Measurements from ENCODE around the gene TGFB1. TPM values are rescaled to one million over a fixed set of nuclear protein-coding genes. Genes with fewer than 3 reads are reported as not detected.
"Not testable (repeated sequence)": the region's sequence is repeated elsewhere in the genome, so short reads cannot be mapped to it uniquely, and the experiment has no call there.

Gene TGFB1
- polyA plus RNA-seq, 1 donor, result 13.9 TPM

GRCh38 chr19:41395355-41395754 is 41.6 kb upstream of the TGFB1 start:
- peaks cover 8% of the 10 kb centered on the region for H3K4me1 ChIP-seq (ENCODE audit: control insufficient read depth, insufficient read depth, low read length)
- H3K27me3 ChIP-seq (ENCODE audit: control insufficient read depth, insufficient read depth, low read length), result no peaks in the 10 kb centered on the region
- H3K4me3 ChIP-seq (ENCODE audit: low read length), result no peak overlapping the region
- H3K36me3 ChIP-seq (ENCODE audit: control insufficient read depth, insufficient read depth, low read length), result peaks cover 17% of the 10 kb centered on the region
- H3K27ac ChIP-seq (ENCODE audit: low read length), result no peak overlapping the region
- no peak for DNase-seq
- WGBS (ENCODE audit: insufficient coverage, low lambda C conversion rate), result no CpG with 5 or more reads among the region's 6 CpGs
- no peaks in the 10 kb centered on the region for H3K9me3 ChIP-seq (ENCODE audit: control insufficient read depth, low read depth, low read length)

- Histone ChIP-seq H3K9me3 (ENCODE audit: control insufficient read depth, low read depth, low read length) (no peaks in the 10 kb centered on the region), H3K27me3 (ENCODE audit: control insufficient read depth, insufficient read depth, low read length) (no peaks in the 10 kb centered on the region), H3K36me3 (ENCODE audit: control insufficient read depth, insufficient read depth, low read length) (peaks cover 29% of the 10 kb centered on the region), H3K4me3 (ENCODE audit: low read length) (no peak overlapping the region), H3K4me1 (ENCODE audit: control insufficient read depth, insufficient read depth, low read length) (no peaks in the 10 kb centered on the region), H3K27ac (ENCODE audit: low read length) (no peak overlapping the region)
- no peak for DNase-seq
- WGBS (ENCODE audit: insufficient coverage, low lambda C conversion rate), result 100% methylated on average over 1 of the region's 12 CpGs
Observed at GRCh38 chr19:41392775-41393174, 39.1 kb upstream of the TGFB1 start.

GRCh38 chr19:41391618-41392017 is 37.9 kb upstream of the TGFB1 start:
- no peak for DNase-seq
- H3K27ac ChIP-seq (ENCODE audit: low read length), result no peak overlapping the region
- H3K36me3 ChIP-seq (ENCODE audit: control insufficient read depth, insufficient read depth, low read length), result peaks cover 37% of the 10 kb centered on the region
- WGBS (ENCODE audit: insufficient coverage, low lambda C conversion rate), result no CpG with 5 or more reads among the region's 11 CpGs
- H3K4me1 ChIP-seq (ENCODE audit: control insufficient read depth, insufficient read depth, low read length), result no peaks in the 10 kb centered on the region
- H3K9me3 ChIP-seq (ENCODE audit: control insufficient read depth, low read depth, low read length), result peaks cover under 1% of the 10 kb centered on the region
- H3K4me3 ChIP-seq (ENCODE audit: low read length), result no peak overlapping the region
- H3K27me3 ChIP-seq (ENCODE audit: control insufficient read depth, insufficient read depth, low read length), result no peaks in the 10 kb centered on the region

GRCh38 chr19:41386442-41386841 is 32.7 kb upstream of the TGFB1 start:
- no CpG with 5 or more reads among the region's 13 CpGs for WGBS (ENCODE audit: insufficient coverage, low lambda C conversion rate)
- no peak overlapping the region for H3K4me3 ChIP-seq (ENCODE audit: low read length)
- H3K36me3 ChIP-seq (ENCODE audit: control insufficient read depth, insufficient read depth, low read length), result peaks cover 40% of the 10 kb centered on the region
- no peaks in the 10 kb centered on the region for H3K27me3 ChIP-seq (ENCODE audit: control insufficient read depth, insufficient read depth, low read length)
- DNase-seq, result no peak
- no peak overlapping the region for H3K27ac ChIP-seq (ENCODE audit: low read length)
- peaks cover 3% of the 10 kb centered on the region for H3K9me3 ChIP-seq (ENCODE audit: control insufficient read depth, low read depth, low read length)
- no peaks in the 10 kb centered on the region for H3K4me1 ChIP-seq (ENCODE audit: control insufficient read depth, insufficient read depth, low read length)

- Histone ChIP-seq H3K27me3 (ENCODE audit: control insufficient read depth, insufficient read depth, low read length) (no peaks in the 10 kb centered on the region), H3K4me3 (ENCODE audit: low read length) (no peak overlapping the region), H3K9me3 (ENCODE audit: control insufficient read depth, low read depth, low read length) (peaks cover 3% of the 10 kb centered on the region), H3K4me1 (ENCODE audit: control insufficient read depth, insufficient read depth, low read length) (no peaks in the 10 kb centered on the region), H3K36me3 (ENCODE audit: control insufficient read depth, insufficient read depth, low read length) (peaks cover 22% of the 10 kb centered on the region), H3K27ac (ENCODE audit: low read length) (no peak overlapping the region)
- DNase-seq, result no peak
- WGBS (ENCODE audit: insufficient coverage, low lambda C conversion rate), result no CpG with 5 or more reads among the region's 5 CpGs
Observed at GRCh38 chr19:41384351-41384750, 30.6 kb upstream of the TGFB1 start.

GRCh38 chr19:41381536-41381935 is 27.8 kb upstream of the TGFB1 start:
- not testable (repeated sequence) for H3K27me3 ChIP-seq (ENCODE audit: control insufficient read depth, insufficient read depth, low read length); H3K27ac ChIP-seq (ENCODE audit: low read length); DNase-seq; H3K4me1 ChIP-seq (ENCODE audit: control insufficient read depth, insufficient read depth, low read length); H3K9me3 ChIP-seq (ENCODE audit: control insufficient read depth, low read depth, low read length); H3K4me3 ChIP-seq (ENCODE audit: low read length); H3K36me3 ChIP-seq (ENCODE audit: control insufficient read depth, insufficient read depth, low read length)
- 100% methylated on average over 1 of the region's 8 CpGs for WGBS (ENCODE audit: insufficient coverage, low lambda C conversion rate)

GRCh38 chr19:41377977-41378709 is 24.4 kb upstream of the TGFB1 start:
- peaks cover 3% of the 10 kb centered on the region for H3K36me3 ChIP-seq (ENCODE audit: control insufficient read depth, insufficient read depth, low read length)
- H3K4me1 ChIP-seq (ENCODE audit: control insufficient read depth, insufficient read depth, low read length), result peaks cover 3% of the 10 kb centered on the region
- no peak overlapping the region for H3K27ac ChIP-seq (ENCODE audit: low read length)
- no peaks in the 10 kb centered on the region for H3K9me3 ChIP-seq (ENCODE audit: control insufficient read depth, low read depth, low read length)
- DNase-seq, result no peak
- no CpG with 5 or more reads among the region's 9 CpGs for WGBS (ENCODE audit: insufficient coverage, low lambda C conversion rate)
- no peak overlapping the region for H3K4me3 ChIP-seq (ENCODE audit: low read length)
- no peaks in the 10 kb centered on the region for H3K27me3 ChIP-seq (ENCODE audit: control insufficient read depth, insufficient read depth, low read length)

- no peaks in the 10 kb centered on the region for H3K36me3 ChIP-seq (ENCODE audit: control insufficient read depth, insufficient read depth, low read length)
- H3K4me1 ChIP-seq (ENCODE audit: control insufficient read depth, insufficient read depth, low read length), result peaks cover 3% of the 10 kb centered on the region
- no peaks in the 10 kb centered on the region for H3K9me3 ChIP-seq (ENCODE audit: control insufficient read depth, low read depth, low read length)
- no peak overlapping the region for H3K27ac ChIP-seq (ENCODE audit: low read length)
- no peaks in the 10 kb centered on the region for H3K27me3 ChIP-seq (ENCODE audit: control insufficient read depth, insufficient read depth, low read length)
- peak overlapping the region; percentile 43 for H3K4me3 ChIP-seq (ENCODE audit: low read length)
- no peak for DNase-seq
- WGBS (ENCODE audit: insufficient coverage, low lambda C conversion rate), result 100% methylated on average over 1 of the region's 8 CpGs
Observed at GRCh38 chr19:41376998-41377365, 23.3 kb upstream of the TGFB1 start.

- Histone ChIP-seq H3K27me3 (ENCODE audit: control insufficient read depth, insufficient read depth, low read length) (no peaks in the 10 kb centered on the region), H3K9me3 (ENCODE audit: control insufficient read depth, low read depth, low read length) (no peaks in the 10 kb centered on the region), H3K4me1 (ENCODE audit: control insufficient read depth, insufficient read depth, low read length) (peaks cover 3% of the 10 kb centered on the region), H3K27ac (ENCODE audit: low read length) (no peak within 1 kb of the TSS), H3K36me3 (ENCODE audit: control insufficient read depth, insufficient read depth, low read length) (no peaks in the 10 kb centered on the region), H3K4me3 (ENCODE audit: low read length) (peak within 1 kb of the TSS; percentile 43)
- WGBS (ENCODE audit: insufficient coverage, low lambda C conversion rate), result no CpG with 5 or more reads among the region's 47 CpGs
- DNase-seq, result peak in 1 of 2 donors; percentile 71
Observed at GRCh38 chr19:41376241-41376997, 22.7 kb upstream of the TGFB1 start, which contains the start of gene TMEM91. Gene TMEM91, plus strand, starts transcription at chr19:41376533. Its CDS starts 1,777 bp downstream, at chr19:41378310.

- 40% methylated on average over 1 of the region's 12 CpGs for WGBS (ENCODE audit: insufficient coverage, low lambda C conversion rate)
- no peak overlapping the region for H3K4me3 ChIP-seq (ENCODE audit: low read length)
- peak; percentile 46 to 61 for DNase-seq
- H3K36me3 ChIP-seq (ENCODE audit: control insufficient read depth, insufficient read depth, low read length), result no peaks in the 10 kb centered on the region
- H3K27ac ChIP-seq (ENCODE audit: low read length), result no peak overlapping the region
- H3K4me1 ChIP-seq (ENCODE audit: control insufficient read depth, insufficient read depth, low read length), result peaks cover 3% of the 10 kb centered on the region
- H3K27me3 ChIP-seq (ENCODE audit: control insufficient read depth, insufficient read depth, low read length), result no peaks in the 10 kb centered on the region
- no peaks in the 10 kb centered on the region for H3K9me3 ChIP-seq (ENCODE audit: control insufficient read depth, low read depth, low read length)
Observed at GRCh38 chr19:41373993-41374392, 20.3 kb upstream of the TGFB1 start.

Measured in large intestine (tissue), 3 donors.